A673 (cell line): ENCODE results near the gene GAS7.

ENCODE experiments used
- CTCF ChIP-seq: fragments of 300-800, 200-600 bp; sonication (generic); conservative IDR thresholded peaks from 2 replicates; pipeline ENCODE4 v1.5.1; 2017; ENCODE audit warnings: low read depth, mild to moderate bottlenecking, antibody characterized with exemption, low read length, moderate library complexity, mixed read lengths
- EZH2 ChIP-seq: fragments of 200-600 bp; sonication (generic); IDR thresholded peaks from 2 replicates; pipeline ENCODE4 v1.6.1; 2017; ENCODE audit warnings: borderline replicate concordance, low read depth, mild to moderate bottlenecking, mixed read lengths, antibody characterized with exemption, low read length; ENCODE audit not compliant: poor library complexity, severe bottlenecking

GRCh38 chr17:9902120-9902519, 296.3 kb downstream of the GAS7 start:
- TF ChIP-seq CTCF (no peak), EZH2 (no peak)
